Measurements from ENCODE around the gene SH3GL1. TPM values are rescaled to one million over a fixed set of nuclear protein-coding genes. Genes with fewer than 3 reads are reported as not detected.
A peak's percentile ranks its signal among the peaks of the same experiment; 100 is the strongest.

SH3GL1 gene
- total and polyA plus RNA-seq, 12 donors = 20.9 to 112 (median 87.4) TPM

DNA sequence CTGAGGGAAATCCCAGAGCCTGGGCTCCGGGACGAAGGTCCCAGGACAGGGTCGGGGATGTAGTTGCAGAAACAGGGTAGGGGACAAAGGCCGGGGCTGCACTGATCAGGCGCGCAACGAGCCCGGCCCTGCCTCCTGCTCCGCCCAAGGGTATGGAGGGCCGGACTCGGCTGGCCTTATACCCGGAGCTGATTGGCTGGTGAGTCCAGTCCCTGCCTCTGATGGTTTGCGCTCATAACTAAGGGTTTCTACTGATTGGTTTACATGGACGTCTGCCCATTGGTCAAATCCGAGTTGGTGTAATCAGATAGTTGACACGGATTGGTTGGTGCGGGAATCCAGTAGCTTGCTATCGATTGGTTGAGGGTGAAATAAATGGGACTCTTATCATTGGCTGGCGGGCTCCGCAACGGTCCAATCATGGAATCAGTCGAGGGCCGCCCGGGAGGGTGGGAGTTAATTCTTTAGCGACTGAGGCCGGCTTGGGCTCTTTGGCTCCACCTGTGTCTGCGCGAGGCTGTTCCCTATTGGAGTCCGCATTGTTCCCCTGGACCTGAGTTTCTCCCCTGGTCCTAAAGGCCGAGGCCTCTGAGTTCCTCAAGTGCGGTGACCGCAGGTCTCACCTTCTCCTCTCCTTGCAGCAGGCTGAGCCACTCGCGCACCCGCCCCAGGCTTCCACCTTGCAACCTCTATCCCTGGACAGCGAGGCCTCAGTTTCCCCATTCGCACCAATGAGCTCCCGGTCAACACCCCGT lies 57.6 kb downstream of the SH3GL1 start:
- Histone ChIP-seq H3K4me3 (peak overlapping the region in 3 of 4 donors; percentile 21 to 99 (median 38)), H3K27ac (peak overlapping the region; percentile 57 to 93 (median 83)), H3K9me3 (replicated peaks in 1 of 3) (no peaks in the 10 kb centered on the region), H3K4me1 (replicated peaks in 1 of 2) (peaks cover 12 to 25% of the 10 kb centered on the region in 2 donors), H3K27me3 (no peaks in the 10 kb centered on the region), H3K36me3 (replicated peaks in 1 of 2) (peaks cover 0 to 9% of the 10 kb centered on the region in 2 donors)
- peak; percentile 95 to 100 (median 99) for DNase-seq
- intact Hi-C loops (cut with DNase I) = loop anchor here in 1 of 2 donors (10.0 kb wide), 1 partner anchor 52 kb away; no protein-coding TSS in a partner anchor
- WGBS, 4 donors = 0 to 1% (median 0%) methylated on average over 20 to 39 of the region's 39 CpGs
- TF ChIP-seq, protein P1, sequence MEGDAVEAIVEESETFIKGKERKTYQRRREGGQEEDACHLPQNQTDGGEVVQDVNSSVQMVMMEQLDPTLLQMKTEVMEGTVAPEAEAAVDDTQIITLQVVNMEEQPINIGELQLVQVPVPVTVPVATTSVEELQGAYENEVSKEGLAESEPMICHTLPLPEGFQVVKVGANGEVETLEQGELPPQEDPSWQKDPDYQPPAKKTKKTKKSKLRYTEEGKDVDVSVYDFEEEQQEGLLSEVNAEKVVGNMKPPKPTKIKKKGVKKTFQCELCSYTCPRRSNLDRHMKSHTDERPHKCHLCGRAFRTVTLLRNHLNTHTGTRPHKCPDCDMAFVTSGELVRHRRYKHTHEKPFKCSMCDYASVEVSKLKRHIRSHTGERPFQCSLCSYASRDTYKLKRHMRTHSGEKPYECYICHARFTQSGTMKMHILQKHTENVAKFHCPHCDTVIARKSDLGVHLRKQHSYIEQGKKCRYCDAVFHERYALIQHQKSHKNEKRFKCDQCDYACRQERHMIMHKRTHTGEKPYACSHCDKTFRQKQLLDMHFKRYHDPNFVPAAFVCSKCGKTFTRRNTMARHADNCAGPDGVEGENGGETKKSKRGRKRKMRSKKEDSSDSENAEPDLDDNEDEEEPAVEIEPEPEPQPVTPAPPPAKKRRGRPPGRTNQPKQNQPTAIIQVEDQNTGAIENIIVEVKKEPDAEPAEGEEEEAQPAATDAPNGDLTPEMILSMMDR (IDR thresholded peaks at IDR 0.05) = peak in 3 of 6 experiments; percentile 12 to 47 (median 34)
- peak; percentile 90 to 98 for TF ChIP-seq POLR2A (IDR thresholded peaks at IDR 0.05)

DNA sequence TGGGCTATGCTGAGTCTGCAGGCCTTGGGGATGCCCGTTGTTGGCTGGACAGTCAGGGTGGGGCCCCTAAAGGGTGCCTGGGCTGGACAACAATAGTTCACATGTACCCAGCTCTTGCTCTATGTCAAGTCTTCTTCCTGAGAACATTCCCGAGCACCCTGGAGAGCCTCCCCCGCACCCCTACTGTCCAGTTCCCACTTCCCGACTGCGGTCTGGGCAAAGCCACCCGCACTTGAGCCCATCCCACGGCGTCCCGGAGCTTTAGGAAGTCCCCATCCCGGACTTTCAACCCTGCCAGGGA lies 58.1 kb downstream of the SH3GL1 start:
- no peaks in the 10 kb centered on the region for H3K9me3 ChIP-seq (replicated peaks in 1 of 3)
- peak overlapping the region in 2 of 4 donors; percentile 14 to 70 for H3K4me3 ChIP-seq
- H3K27ac ChIP-seq = peak overlapping the region; percentile 57 to 93 (median 83)
- intact Hi-C loops (cut with DNase I) = loop anchor here in 1 of 2 donors (10.0 kb wide), 1 partner anchor 53 kb away; no protein-coding TSS in a partner anchor
- peaks cover 12 to 25% of the 10 kb centered on the region in 2 donors for H3K4me1 ChIP-seq (replicated peaks in 1 of 2)
- 0 to 6% (median 2%) methylated on average over 1 to 10 of the region's 10 CpGs; no CpG with 5 or more reads in 1 of the 4 donors for WGBS, 4 donors
- no peak for DNase-seq
- TF ChIP-seq, protein P1 (IDR thresholded peaks at IDR 0.05) = no peak
- TF ChIP-seq POLR2A (IDR thresholded peaks at IDR 0.05) = no peak
- no peaks in the 10 kb centered on the region for H3K27me3 ChIP-seq
- H3K36me3 ChIP-seq (replicated peaks in 1 of 2) = peaks cover 0 to 9% of the 10 kb centered on the region in 2 donors

DNA sequence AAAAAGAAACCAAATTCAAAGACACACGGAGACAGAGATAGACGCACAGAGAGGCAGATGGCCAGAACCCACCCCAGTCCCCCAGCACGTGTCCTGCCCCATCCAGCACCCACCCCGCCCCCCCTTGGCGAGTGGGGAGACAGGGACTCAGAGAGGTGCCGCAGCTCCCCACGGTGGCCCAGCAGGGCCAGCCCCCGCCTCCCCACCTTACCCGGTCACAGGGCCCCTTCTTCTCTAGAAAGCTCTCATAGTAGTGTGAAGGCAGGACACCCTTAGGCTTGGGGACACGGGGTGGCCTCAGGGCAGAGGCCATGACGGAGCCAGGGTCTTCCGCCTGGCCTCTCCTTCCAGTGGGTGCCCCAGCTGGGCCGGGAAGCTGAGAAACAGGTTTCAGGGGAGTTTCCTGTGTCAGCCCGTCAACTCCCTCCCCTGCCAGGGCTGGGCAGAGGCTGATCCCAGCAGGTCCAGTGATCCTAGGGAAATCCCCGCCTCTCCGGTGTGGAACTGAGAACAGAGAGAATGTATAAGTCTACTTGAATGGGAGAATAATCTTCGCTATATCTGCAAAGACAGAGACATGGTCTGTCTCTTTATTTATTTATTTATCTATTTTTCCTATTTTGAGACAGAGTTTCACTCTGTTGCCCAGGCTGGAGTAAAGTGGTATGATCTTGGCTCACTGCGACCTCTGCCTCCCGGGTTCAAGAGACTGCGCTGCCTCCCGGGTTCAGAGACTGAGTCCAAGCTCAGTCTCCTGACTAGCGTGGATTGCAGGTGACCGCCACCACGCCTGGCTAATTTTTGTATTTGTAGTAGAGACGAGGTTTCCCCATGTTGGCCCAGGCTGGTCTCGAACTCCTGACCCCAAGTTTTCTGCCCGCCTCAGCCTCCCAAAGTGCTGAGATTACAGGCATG lies 61.6 kb downstream of the SH3GL1 start, which contains the start of gene STAP2:
TSS of gene STAP2 (minus strand) at position 387 of the 915 bp plus-strand sequence. CDS start at position 313, 74 bp downstream.
- Histone ChIP-seq H3K27ac (peak within 1 kb of the TSS in 4 of 5 donors; percentile 29 to 81 (median 72)), H3K9me3 (replicated peaks in 1 of 3) (no peaks in the 10 kb centered on the region), H3K36me3 (replicated peaks in 1 of 2) (no peaks in the 10 kb centered on the region), H3K4me1 (replicated peaks in 1 of 2) (peaks cover 5 to 12% of the 10 kb centered on the region in 2 donors), H3K27me3 (no peaks in the 10 kb centered on the region), H3K4me3 (peak within 1 kb of the TSS in 3 of 4 donors; percentile 13 to 61 (median 41))
- DNase-seq = peak in 6 of 7 donors; percentile 45 to 67 (median 56)
- WGBS, 4 donors = 36 to 48% (median 38%) methylated on average over 21 to 27 of the region's 27 CpGs
- intact Hi-C loops (cut with DNase I) = no loop called here
- TF ChIP-seq, protein P1 (IDR thresholded peaks at IDR 0.05) = no peak
- TF ChIP-seq POLR2A (IDR thresholded peaks at IDR 0.05) = no peak
